ENCODE results near the gene SLC35E1.

Gene SLC35E1

DNA sequence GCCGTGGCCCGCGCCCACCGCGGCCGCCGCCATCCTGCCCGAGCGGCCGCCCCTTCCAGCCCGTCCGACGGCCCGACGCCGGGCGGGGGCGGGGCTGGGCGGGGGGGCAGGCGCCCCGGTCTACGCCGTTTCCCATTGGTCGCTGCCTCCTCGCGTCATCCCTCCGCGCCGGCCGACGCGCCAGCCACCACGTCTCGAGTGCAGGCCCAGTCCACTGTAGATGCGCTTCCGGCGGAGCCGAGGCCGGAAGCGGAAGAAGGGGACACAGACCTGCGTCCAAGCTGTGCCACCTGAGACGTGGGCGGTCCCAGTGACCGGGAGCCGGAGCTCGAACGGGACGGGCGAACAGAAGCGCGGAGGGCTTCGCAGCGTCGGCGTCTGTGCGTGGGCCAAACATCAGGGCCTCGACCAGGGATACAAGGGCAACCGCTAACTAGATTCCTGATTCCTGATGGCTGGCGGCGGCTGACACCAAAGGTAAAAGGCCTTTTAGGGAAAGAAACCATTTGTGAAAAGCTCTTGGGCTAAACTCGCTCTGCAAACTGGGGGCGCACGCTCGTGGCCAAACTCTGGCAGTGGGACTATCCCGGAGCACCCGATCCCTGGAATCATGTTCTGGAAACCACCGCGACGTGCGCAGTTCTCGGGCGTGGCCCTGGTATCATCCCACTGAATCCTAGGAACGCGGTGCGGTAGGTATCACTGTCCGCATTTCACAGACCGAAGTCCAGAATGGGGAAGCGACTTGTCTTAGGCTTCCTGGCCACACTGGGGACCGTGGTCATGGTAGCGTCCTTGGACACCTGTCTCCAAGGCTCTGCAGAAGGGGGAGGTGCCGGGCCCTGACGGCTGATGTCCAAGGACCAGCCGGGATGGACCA is at the start of gene SLC35E1:
SLC35E1 (minus strand) TSS at position 84 of the 880 bp plus-strand sequence; CDS start at position 33, 51 bp downstream.
- peak; percentile 100 for DNase-seq (ENCODE audit: insufficient read length, low spot score)
- FAIRE-seq, result peak; percentile 87

DNA sequence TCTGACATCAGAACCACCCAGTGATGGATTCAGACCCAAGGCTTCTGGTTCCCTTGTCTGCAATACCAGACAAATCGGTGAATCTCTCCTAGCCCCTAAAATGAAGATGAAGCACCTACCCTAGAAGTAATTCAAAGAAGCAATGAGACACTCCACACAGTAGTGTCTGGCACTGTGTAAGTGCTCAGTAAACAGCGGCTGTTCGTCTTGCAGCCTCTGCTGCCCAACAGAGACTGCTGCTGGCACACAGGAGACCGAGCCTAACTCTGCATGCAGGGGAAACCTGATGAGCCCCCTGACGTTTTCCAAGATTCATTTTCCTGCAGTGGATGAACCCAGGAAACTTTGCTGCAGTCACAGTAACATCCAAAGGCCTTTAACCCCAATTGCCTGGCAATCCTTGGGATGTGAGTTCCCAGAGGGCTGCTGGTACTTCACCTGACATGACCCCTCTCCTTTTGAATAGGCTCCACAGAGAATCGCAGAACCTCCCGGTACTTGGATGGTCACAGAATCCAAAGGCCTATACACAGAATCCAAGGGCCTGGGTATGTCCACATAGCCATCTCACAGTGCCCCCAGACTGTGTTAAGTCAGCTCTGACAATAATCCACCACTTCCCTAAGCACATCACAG is 49.1 kb upstream of the SLC35E1 start:
- DNase-seq (ENCODE audit: insufficient read length, low spot score) (no peak), FAIRE-seq (no peak)

DNA sequence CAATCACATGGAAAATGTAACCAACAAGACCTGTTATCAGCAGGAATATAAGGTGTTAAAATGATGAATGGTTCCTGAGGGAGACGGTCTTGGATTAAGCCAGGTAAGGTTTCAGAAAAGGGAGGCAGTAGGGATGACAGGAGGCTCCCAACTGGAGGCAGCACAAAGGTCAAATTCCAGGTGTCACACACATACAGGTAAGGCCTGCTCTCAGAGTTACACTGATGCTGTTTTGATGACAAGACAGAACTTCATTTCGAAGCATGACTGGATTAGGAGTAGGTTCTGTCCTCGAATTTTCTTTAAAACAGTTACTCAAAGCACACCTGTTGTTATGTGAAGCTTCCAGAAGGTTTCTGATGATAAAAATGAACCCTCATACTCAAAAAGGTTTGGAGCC is 48.4 kb upstream of the SLC35E1 start:
- no peak for DNase-seq (ENCODE audit: insufficient read length, low spot score)
- FAIRE-seq, result no peak

DNA sequence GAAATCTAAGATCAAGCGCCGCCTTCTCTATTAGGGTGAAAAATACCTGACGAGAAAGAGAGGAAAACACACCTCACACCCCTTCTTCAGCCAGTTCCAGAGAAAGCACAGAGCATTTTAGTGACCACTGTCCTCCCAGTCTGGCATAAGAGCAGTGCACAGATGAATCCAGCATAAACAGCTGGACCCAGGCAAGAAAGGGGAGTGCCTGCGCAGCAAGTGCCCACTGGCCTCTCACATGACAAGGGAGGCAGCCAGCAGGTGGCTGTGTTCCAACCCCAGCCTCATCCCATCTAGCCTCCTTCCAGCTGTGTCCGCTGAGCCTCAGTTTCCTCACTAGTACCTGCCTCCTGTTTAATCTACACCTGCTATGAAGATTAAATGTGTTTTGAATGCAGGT is 47.8 kb upstream of the SLC35E1 start:
- DNase-seq (ENCODE audit: insufficient read length, low spot score) (no peak), FAIRE-seq (no peak)

DNA sequence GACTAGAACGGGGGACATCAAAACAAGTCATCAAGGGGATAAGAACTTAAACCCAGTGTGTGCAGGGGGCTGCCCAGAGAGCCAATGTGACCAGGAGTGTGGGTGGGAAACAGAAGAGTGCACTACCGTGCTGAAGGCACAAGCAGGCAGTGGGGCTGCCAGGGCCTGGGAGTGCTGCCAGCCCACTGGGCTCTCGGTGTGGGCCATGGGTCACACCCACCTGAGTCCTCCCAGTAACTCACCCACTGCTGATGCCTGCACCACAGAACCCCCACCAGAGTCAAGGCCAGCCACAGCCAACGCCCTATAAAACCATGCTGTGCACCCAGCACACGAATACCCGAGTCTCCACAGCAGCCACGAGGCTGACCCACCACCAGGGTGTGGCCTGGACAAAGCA is 47.2 kb upstream of the SLC35E1 start:
- DNase-seq (ENCODE audit: insufficient read length, low spot score), result no peak
- FAIRE-seq, result no peak

DNA sequence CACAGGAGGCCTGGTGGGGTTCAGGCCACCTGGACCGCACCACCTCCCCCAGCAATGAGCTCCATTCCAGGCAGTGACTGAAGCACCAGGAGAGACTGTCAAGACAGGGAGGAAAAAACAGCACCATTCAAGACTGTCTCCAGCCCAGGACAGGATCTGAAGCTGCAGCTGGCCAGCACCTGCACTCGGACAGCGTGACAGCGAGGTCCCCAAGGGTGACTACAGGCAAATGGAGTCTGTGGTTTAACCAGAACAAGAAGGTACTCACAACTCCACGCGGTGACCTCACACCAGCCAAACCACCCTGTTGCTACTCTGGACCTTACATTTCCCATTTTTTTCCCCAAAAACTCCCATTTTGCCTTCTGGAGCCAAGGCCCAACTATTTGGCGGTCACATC is 46.0 kb upstream of the SLC35E1 start:
- no peak for FAIRE-seq
- no peak for DNase-seq (ENCODE audit: insufficient read length, low spot score)

DNA sequence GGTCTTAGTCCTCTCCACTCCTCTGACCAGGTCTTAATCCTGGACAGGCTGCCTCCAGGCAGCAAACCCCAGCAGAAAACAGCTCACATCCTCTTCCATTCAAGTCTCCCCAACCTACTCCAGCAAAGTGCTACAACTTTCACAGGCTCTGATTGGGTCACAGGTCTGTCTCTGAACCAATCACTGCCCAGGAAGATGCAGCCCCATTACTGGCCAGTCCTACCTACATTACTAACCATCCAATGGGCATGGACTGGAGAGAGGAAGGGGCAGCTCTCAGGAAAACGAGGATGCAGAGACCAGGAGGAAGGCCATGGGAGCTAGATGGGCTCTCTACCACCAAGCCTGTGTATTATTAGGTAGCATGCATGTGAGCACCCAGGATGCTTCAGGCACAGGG is 43.6 kb upstream of the SLC35E1 start:
- no peak for FAIRE-seq
- no peak for DNase-seq (ENCODE audit: insufficient read length, low spot score)

DNA sequence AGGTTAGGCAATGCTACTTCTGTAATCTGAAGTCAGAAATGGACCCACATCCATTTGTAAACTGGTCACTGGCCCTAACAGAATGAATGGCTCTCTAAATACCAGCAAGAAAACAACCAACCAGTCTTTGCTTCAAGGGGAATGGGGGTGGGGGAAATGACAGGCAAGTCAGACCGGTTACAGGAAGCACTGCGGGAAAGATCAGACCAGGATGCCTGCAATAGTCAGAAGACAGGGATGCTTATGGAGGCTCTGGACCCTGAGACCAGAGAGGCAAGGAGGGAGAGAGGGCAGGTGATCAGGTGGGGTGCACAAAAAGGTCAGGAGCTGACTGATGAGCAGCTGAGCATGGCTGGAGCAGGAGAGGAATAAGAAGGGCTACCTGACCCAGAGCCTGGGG is 42.7 kb upstream of the SLC35E1 start:
- DNase-seq (ENCODE audit: insufficient read length, low spot score) (no peak), FAIRE-seq (no peak)

DNA sequence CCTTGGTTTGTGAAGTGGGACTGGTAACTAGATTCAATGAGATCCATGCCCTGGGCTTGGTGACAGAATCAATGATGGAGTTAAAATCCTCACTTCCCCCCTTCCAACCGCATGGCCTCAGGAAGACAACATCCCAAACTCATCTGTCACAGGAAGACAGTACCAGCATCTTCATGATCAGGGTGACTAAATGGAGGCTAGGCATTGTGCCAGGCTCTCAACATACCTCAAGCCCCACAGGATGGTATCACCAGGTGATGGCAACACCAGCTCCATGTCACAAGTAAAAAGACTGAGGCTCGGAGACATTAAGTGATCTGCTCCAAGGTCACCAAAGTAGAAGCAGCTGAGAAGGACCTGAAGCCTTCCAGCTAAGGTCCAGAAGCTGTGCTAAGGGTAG is 41.6 kb upstream of the SLC35E1 start:
- DNase-seq (ENCODE audit: insufficient read length, low spot score) (no peak), FAIRE-seq (no peak)

DNA sequence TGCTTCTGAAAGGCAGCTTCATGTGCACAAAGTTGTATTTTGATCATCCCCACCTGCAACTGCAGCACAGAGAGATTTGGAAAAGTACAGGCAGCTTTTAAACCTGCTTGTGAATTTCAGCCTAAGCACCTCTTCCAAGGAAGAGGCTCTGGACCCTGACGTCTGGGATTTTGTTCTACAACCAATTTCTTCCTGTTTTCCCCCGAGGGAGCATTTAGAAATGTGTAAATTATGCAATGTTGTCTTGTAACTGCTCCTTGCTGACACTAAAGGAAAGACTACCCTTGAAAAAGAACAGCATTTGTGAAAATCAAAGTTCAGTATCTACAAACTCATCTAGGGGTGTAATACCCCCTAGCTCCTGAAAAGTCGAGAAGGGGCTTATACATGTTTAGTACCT is 40.4 kb upstream of the SLC35E1 start:
- DNase-seq (ENCODE audit: insufficient read length, low spot score) (no peak), FAIRE-seq (no peak)

DNA sequence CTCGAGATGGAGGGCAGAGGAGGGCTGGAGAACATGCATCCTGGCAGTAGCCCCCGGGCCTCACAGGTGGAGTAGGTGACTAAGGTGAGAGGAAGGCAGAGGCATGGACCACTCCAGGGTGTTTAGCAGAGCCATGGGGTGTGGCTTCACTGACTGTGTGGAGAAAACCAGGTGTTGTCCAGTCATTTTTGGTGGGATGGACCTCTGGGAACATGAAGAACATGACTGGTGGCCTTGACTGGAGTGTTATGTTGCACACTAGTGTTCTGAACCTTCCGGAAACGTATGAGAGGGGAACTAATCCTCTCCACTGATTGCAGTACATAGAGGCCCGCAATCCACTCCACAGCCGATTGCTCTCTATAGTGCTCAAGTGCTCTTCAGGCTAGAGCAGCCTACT is 38.9 kb upstream of the SLC35E1 start:
- no peak for DNase-seq (ENCODE audit: insufficient read length, low spot score)
- no peak for FAIRE-seq

DNA sequence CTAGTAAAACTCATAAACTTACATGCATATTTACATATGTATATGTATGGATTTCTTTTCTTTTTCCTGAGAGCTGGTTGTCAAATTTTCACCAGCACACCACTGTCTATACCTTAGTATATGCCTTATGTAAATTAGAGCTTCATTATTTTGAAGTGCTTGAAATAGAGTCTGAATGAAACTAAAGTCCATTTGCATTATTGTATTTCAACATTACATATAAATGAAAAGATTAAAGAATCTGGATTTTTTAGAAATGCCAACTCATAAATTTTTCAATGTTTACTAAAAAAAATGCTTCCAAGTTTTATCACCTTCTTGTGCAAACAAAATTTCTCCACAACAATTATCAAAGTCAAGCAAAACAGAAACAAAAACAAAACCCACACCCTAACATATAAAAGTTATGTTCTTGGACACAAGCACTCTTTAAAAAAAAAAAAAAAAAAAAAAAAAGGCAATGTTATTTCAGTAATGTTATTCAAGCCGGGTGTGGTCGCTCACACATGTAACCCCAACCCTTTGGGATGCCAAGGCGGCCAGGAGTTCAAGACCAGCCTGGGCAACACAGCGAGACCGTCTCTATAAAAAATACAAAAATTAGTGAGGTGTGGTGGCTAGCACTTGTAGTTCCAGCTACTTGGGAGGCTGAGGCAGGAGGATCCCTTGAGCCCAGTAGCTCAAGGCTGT is 37.4 kb upstream of the SLC35E1 start:
- DNase-seq (ENCODE audit: insufficient read length, low spot score) (no peak), FAIRE-seq (no peak)

DNA sequence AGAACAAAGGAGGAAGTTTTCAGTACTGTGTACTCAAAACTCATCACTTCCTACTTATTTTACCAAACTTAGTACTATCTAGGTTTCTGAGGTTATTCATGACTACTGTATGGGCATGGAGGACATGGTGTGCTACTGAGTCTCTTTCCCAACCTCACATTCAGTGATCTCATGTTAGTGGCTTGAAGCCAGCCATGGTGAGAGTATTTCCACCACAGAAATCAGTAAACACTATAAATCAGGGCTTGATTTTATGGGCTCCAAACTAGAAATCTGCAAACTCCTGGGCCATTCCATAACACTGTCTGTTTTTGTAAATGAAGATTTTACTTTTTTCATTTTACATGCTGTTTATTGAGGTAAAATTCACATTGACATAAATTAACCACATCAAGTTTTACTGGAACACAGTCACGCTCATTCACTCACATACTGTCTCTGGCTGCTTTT is 36.1 kb upstream of the SLC35E1 start:
- FAIRE-seq (no peak), DNase-seq (ENCODE audit: insufficient read length, low spot score) (no peak)

DNA sequence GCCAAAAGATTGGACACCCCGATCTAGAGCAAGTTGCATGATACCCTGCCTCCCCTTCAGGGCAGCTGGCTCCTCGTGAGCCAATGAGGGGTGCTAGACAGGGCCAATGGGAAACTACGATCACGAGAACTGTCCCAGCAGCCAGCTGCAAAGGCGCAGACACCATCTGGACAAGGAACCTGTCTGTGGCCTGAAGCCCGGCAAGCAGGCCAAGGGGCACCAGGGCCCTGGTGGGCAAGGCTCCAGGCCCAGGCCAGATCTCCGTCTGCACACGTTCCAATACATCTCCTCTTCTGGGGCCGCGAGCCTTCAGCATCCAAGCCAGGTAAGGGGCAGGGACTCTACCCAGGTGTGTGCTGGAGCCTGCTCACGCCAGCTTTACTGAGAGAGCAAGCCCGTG is 35.6 kb upstream of the SLC35E1 start:
- FAIRE-seq, result no peak

DNA sequence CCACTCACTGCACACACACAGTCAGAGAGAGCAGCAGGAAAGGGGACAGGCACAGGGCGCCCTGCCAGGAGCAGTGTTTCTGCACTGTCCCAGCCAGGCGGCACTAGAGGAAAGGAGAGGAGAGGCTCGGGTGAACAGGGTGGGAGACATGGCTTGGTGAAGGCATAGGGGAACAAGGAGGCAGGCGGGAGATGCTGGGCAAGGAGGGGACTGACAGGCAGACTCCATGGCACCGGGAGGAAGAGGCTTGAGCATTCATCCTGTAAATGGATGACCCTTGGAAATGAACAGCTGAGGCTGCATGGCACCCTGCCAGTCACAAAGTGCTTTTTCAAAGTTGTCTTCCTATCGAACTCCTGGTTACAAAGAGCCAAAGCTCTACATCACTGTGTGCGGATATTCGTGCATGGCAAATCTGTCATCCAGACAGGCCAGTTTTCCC is 33.4 kb upstream of the SLC35E1 start:
- DNase-seq (ENCODE audit: insufficient read length, low spot score) (no peak), FAIRE-seq (no peak)

More for the DNA sequence above, 35.6 kb upstream of the SLC35E1 start:
- DNase-seq (ENCODE audit: insufficient read length, low spot score), result no peak

DNA sequence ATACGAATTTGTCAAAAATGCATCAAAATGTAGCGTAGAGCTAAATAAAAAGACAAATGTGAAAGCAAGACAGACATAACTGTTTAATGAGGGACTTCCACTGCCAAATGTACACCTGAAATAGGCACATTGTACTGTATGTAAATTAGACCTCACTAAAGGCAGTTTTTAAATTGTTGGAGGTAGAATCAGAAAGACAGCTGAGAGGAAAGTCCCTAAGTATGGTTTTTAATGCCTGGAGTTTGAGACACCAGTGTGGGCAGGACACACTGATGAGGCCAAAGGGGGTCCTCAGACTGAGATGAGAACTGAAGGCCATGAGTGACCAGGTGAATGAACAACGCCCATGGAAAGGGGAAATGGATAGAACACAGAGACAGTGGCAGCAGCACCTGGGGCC is 32.9 kb upstream of the SLC35E1 start:
- no peak for FAIRE-seq
- no peak for DNase-seq (ENCODE audit: insufficient read length, low spot score)

DNA sequence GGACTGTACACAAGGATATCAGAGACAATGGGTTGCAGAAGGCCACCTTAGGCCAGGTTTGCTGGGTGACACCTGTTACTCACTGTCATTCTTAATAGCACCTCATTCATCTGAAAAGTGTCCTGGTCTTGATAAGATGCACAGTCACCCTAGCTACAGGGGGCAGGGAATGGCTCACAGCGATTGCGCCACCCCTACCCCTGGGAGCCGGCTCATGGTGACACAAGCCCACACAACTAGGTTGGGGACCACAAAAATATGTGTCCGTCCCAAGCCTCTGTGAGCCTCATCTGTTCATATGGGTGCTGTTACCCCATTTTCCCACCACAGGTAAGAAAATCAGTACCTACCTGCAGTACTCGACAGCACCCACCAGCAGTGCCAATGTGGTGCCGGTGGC is 32.4 kb upstream of the SLC35E1 start:
- FAIRE-seq (no peak), DNase-seq (ENCODE audit: insufficient read length, low spot score) (no peak)

DNA sequence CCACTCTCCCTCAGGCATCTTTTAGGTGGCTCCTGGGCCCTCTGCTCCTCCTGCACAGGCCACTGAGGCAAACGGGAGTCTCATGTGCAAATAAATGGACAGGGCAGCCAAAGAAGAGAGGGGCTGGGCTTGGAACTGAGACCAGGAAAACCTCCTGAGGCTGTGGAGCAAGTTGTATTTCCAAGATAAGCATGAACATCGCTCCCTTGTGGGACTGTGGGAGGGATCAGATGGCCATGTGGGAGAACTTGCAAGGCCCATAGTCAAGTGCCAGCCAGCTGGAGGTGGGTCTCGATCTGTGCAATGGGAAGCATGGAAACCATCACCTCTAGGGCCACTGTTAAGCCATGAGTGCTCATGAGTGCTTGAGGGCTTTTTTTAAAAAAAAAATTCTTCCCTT is 30.9 kb upstream of the SLC35E1 start:
- DNase-seq (ENCODE audit: insufficient read length, low spot score), result no peak
- FAIRE-seq, result no peak

DNA sequence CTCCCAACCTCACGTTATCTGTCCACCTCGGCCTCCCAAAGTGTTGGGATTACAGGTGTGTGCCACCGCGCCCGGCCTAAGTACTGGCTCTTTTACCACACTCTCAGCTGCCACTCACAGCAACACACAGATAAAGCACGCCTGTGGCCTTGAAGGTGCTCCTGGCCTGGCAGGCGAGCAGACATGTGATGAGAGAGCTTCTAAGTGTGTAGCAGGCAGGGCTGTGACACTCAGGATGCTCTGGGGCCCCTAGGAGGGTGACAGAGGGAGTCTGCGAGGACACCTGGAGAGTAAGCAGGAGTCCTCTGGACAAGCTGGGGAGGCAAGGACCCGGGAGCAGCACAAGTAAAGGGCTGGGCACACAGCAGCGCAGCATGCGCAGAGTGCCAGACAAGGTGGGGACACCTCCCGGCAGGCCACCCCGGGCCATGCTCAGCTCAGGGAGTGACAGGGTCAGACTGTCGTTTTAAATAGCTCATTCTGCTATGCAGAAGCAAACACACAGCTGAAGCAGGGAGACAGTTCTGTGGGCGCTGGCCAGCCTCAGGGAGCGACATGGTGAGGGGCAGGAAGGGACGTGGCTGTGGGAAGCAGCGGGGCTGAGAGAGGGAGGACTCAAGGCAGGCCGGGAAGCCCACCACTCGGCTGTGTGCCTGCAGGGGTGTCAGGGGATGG is 29.3 kb upstream of the SLC35E1 start:
- no peak for FAIRE-seq

DNA sequence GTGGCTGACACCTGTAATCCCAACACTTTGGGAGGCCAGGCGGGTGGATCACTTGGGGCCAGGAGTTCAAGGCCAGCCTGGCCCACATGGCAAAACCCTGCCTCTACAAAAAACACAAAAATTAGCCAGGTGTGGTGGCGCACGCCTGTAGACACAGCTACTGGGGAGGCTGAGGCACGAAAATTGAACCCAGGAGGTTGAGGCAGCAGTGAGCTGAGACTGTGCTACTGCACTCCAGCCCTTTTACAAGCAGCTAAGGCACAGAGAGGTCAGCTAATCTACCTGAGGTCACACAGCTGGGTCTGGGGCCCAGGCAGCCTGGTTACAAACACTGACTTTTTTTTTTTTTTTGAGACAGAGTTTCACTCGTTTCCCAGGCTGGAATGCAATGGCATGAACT is 28.6 kb upstream of the SLC35E1 start:
- DNase-seq (ENCODE audit: insufficient read length, low spot score) (no peak), FAIRE-seq (no peak)

More for the DNA sequence above, 29.3 kb upstream of the SLC35E1 start:
- no peak for DNase-seq (ENCODE audit: insufficient read length, low spot score)

All from GM19239 (cell line).